ENCODE data around the gene CERS5.
A peak's percentile ranks its signal among the peaks of the same experiment; 100 is the strongest.

CERS5 gene, protein sequence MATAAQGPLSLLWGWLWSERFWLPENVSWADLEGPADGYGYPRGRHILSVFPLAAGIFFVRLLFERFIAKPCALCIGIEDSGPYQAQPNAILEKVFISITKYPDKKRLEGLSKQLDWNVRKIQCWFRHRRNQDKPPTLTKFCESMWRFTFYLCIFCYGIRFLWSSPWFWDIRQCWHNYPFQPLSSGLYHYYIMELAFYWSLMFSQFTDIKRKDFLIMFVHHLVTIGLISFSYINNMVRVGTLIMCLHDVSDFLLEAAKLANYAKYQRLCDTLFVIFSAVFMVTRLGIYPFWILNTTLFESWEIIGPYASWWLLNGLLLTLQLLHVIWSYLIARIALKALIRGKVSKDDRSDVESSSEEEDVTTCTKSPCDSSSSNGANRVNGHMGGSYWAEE

DNA sequence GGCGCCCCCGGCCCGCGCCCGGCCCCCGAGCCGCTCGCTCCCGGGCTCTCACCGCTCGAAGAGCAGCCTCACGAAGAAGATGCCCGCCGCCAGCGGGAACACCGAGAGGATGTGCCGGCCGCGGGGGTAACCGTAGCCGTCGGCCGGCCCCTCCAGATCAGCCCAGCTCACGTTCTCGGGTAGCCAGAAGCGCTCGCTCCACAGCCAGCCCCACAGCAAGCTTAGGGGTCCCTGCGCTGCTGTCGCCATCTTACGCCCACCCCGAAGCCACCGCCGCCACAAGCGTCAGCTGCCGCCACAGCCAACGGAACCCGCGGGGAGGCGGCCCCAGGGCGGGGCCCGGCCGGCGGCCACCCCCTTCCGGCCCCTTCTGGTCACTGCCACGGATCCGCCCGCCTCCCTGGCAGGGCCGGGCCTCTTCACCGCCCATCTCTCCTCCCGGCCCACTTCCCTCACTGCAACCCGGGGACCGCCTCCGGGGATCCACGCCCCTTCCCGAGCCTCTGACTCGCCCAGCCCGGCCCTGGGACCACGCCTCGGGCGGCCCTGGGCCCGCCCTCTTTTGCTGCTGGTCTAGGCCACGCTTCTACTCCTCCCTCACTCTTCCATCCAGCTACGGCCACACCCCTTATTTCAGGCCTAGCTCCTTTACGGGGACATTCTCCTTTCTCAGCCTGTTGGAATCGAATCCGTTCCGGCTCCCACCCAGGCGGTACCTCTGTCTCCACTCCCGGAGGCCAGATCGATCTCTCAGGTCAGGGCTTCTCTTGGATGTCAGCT is at the start of gene CERS5:
Gene CERS5 (minus strand): TSS at position 321 of the 780 bp plus-strand sequence. CDS start 72 bp downstream, at position 249.
- no peaks in the 10 kb centered on the region for H3K9me3 Mint-ChIP-seq
- H3K27me3 Mint-ChIP-seq, result no peaks in the 10 kb centered on the region
- H3K36me3 Mint-ChIP-seq (ENCODE audit: low read depth), result peaks cover 20% of the 10 kb centered on the region
- H3K27ac Mint-ChIP-seq, result peak within 1 kb of the TSS; percentile 97
- H3K4me1 Mint-ChIP-seq (ENCODE audit: low read depth), result peaks cover 30% of the 10 kb centered on the region
- peak; percentile 98 for DNase-seq
- H3K4me3 Mint-ChIP-seq, result peak within 1 kb of the TSS; percentile 87

DNA sequence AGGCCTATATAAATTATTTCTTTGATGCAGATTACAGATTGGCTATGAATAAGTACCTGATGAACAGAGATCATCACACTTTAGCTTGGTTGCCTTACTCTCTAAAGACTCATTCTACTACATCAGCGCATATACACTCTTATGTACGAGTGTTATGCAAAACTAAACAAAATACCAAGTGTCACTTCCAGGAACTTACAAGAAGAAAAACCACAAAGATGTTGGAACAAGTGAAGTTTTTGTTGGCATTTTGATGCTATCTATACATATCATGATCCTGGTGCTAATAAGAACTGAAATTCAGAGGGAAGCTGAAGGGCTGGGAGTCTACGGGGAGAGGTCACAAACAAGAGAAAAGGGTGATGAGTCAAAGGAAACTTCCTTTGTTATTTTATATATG is 47.9 kb upstream of the CERS5 start:
- Mint-ChIP-seq H3K9me3 (no peaks in the 10 kb centered on the region), H3K4me3 (no peak overlapping the region), H3K27me3 (no peaks in the 10 kb centered on the region), H3K36me3 (ENCODE audit: low read depth) (peaks cover 66% of the 10 kb centered on the region), H3K4me1 (ENCODE audit: low read depth) (peaks cover 70% of the 10 kb centered on the region), H3K27ac (peak overlapping the region; percentile 73)
- no peak for DNase-seq

GRCh38 chr12:50214018-50214417 is 46.8 kb upstream of the CERS5 start:
- Mint-ChIP-seq H3K36me3 (ENCODE audit: low read depth) (peaks cover 65% of the 10 kb centered on the region), H3K27me3 (no peaks in the 10 kb centered on the region), H3K9me3 (no peaks in the 10 kb centered on the region), H3K4me3 (no peak overlapping the region), H3K4me1 (ENCODE audit: low read depth) (peaks cover 63% of the 10 kb centered on the region), H3K27ac (peak overlapping the region; percentile 84)
- DNase-seq, result no peak

DNA sequence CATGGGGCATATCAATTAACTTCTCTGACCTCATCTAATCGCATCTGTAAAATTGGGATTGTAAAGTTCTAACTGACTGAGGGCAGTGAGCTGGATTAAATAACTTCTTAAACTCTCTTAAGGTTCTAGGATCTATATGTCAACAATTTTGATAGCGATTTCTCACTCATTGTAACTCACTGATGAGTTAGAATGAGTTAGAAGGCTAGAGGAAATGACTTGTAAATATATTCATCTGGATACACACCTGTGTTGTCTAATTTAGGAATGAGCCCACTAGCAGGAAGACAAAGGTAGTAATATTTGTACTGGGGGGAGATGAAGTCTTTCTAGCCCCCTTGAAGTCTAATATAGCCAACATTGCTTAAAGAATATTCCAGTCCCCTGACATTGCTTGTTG is 46.3 kb upstream of the CERS5 start:
- H3K27ac Mint-ChIP-seq, result peak overlapping the region; percentile 84
- no peaks in the 10 kb centered on the region for H3K27me3 Mint-ChIP-seq
- H3K36me3 Mint-ChIP-seq (ENCODE audit: low read depth), result peaks cover 61% of the 10 kb centered on the region
- peaks cover 59% of the 10 kb centered on the region for H3K4me1 Mint-ChIP-seq (ENCODE audit: low read depth)
- DNase-seq, result no peak
- no peaks in the 10 kb centered on the region for H3K9me3 Mint-ChIP-seq
- H3K4me3 Mint-ChIP-seq, result no peak overlapping the region

- H3K36me3 Mint-ChIP-seq (ENCODE audit: low read depth), result peaks cover 55% of the 10 kb centered on the region
- H3K4me1 Mint-ChIP-seq (ENCODE audit: low read depth), result peaks cover 49% of the 10 kb centered on the region
- H3K4me3 Mint-ChIP-seq, result peak overlapping the region; percentile 41
- DNase-seq, result no peak
- H3K27ac Mint-ChIP-seq, result peak overlapping the region; percentile 95
- H3K27me3 Mint-ChIP-seq, result no peaks in the 10 kb centered on the region
- no peaks in the 10 kb centered on the region for H3K9me3 Mint-ChIP-seq
Observed at GRCh38 chr12:50212071-50212467, 44.9 kb upstream of the CERS5 start.

DNA sequence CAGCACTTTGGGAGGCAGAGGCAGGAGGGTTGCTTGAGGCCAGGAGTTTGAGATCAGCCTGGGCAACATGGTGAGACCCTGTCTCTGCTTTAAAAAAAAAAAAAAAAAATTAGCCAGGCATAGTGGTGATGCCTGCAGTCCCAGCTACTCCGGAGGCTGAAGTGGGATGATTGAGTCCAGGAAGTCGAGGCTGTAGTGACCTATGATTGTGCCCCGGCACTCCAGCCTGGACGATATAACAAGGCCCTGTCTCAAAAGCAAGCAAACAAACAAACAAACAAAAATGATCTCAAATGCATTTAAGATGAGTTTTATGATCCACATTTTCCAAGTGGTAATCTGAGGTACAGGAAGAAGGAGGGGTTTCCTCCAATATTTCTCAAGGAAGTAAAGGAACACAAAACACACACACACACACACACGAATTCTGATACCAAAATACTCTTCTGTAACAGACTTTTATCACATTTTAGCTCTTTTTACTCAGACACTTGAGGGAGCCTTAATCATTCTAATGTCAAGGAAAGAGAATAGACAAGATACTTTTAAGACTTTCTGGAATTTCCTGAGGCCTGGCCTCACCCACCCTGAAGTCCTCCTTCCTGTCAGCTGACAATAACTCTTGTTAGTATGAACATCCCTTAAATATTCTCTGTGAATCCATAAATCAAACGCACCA is 44.4 kb upstream of the CERS5 start:
- Mint-ChIP-seq H3K9me3 (no peaks in the 10 kb centered on the region), H3K36me3 (ENCODE audit: low read depth) (peaks cover 55% of the 10 kb centered on the region), H3K4me1 (ENCODE audit: low read depth) (peaks cover 47% of the 10 kb centered on the region), H3K27me3 (no peaks in the 10 kb centered on the region), H3K27ac (peak overlapping the region; percentile 95), H3K4me3 (peak overlapping the region; percentile 41)
- DNase-seq, result no peak

- Mint-ChIP-seq H3K36me3 (ENCODE audit: low read depth) (peaks cover 66% of the 10 kb centered on the region), H3K27ac (no peak overlapping the region), H3K4me1 (ENCODE audit: low read depth) (peaks cover 18% of the 10 kb centered on the region), H3K9me3 (no peaks in the 10 kb centered on the region), H3K27me3 (no peaks in the 10 kb centered on the region), H3K4me3 (no peak overlapping the region)
- no peak for DNase-seq
Observed at GRCh38 chr12:50207424-50207823, 40.3 kb upstream of the CERS5 start.

DNA sequence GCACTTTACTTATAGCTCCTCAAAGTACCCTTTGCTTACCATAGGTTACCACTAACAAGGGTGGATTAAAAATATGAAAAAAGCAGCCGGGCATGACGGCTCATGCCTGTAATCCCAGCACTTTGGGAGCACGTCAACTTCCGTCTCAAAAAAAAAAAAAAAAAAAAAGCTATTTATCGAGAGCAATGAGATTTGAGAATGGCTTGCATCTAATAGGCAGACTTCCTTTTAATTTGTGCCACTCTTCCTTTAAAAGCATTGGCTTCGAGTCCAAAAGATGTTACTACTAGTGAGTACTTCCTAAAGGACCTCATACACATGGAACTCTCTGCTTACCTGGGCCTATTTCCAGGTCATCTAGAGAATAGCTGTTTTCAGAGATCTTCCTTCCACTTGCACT is 38.5 kb upstream of the CERS5 start:
- DNase-seq, result no peak
- H3K36me3 Mint-ChIP-seq (ENCODE audit: low read depth), result peaks cover 72% of the 10 kb centered on the region
- no peaks in the 10 kb centered on the region for H3K27me3 Mint-ChIP-seq
- no peaks in the 10 kb centered on the region for H3K9me3 Mint-ChIP-seq
- H3K4me1 Mint-ChIP-seq (ENCODE audit: low read depth), result peaks cover 4% of the 10 kb centered on the region
- H3K27ac Mint-ChIP-seq, result no peak overlapping the region
- no peak overlapping the region for H3K4me3 Mint-ChIP-seq

DNA sequence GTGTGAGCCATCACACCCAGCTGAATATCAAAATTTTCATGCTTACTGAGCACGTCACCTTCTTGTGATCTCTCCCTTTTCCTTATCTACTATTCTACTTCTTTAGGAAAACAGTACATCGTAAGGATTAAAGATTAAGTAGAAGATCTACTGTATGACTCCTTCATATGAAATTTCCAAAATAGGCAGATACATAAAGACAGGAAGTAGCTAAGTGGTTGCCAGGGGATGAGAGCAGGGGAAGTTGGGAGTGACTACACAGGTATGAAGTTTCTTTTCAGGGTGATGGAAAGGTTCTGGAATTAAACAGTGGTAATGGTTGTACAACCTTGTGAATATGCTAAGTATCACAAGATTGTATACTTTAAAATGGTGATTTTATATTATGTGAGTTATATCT is 36.5 kb upstream of the CERS5 start:
- DNase-seq, result no peak
- Mint-ChIP-seq H3K36me3 (ENCODE audit: low read depth) (peaks cover 78% of the 10 kb centered on the region), H3K4me1 (ENCODE audit: low read depth) (no peaks in the 10 kb centered on the region)

GRCh38 chr12:50201987-50202521 is 34.9 kb upstream of the CERS5 start:
- H3K9me3 Mint-ChIP-seq, result no peaks in the 10 kb centered on the region
- H3K27me3 Mint-ChIP-seq, result no peaks in the 10 kb centered on the region
- no peak overlapping the region for H3K4me3 Mint-ChIP-seq
- H3K27ac Mint-ChIP-seq, result no peak overlapping the region
- no peak for DNase-seq
- peaks cover 85% of the 10 kb centered on the region for H3K36me3 Mint-ChIP-seq (ENCODE audit: low read depth)
- H3K4me1 Mint-ChIP-seq (ENCODE audit: low read depth), result no peaks in the 10 kb centered on the region

More for the DNA sequence above, 36.5 kb upstream of the CERS5 start:
- H3K9me3 Mint-ChIP-seq, result no peaks in the 10 kb centered on the region
- H3K27ac Mint-ChIP-seq, result no peak overlapping the region
- no peak overlapping the region for H3K4me3 Mint-ChIP-seq
- no peaks in the 10 kb centered on the region for H3K27me3 Mint-ChIP-seq

DNA sequence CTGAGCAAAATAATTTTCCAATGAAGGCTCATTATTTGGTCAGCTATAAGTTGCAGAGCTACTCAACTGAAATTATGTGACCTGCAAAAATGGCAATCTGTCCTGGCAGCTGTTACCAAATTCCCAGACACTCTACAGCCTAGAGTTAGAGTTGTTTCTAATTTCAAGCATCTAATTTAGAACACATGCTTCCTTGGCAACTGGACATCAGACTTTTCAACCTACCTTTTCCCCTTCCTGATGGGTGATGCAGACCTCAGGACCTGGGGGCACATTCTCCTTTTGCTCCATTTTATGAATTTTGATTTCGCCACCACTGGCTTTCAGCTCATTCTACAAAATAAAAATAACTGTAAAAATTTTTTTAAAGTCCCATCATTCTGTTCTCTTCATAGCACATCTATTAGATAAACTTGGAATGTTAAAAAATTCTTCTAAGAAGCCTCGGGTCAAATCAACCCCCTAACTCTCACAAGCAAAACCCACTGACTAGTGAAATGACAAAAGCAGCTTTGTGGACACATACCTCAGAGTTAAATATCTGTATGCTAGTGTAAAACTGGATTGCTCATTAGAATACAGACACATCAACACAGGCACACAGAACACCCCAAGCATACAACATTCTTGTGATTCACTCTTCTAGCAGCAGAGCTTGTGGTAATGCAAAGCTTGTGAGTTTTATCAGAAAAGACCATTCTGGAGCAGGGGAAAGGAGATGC is 33.5 kb upstream of the CERS5 start:
- H3K27me3 Mint-ChIP-seq, result no peaks in the 10 kb centered on the region
- no peaks in the 10 kb centered on the region for H3K9me3 Mint-ChIP-seq
- no peak overlapping the region for H3K27ac Mint-ChIP-seq
- DNase-seq, result no peak
- no peaks in the 10 kb centered on the region for H3K4me1 Mint-ChIP-seq (ENCODE audit: low read depth)
- H3K36me3 Mint-ChIP-seq (ENCODE audit: low read depth), result peaks cover 92% of the 10 kb centered on the region
- H3K4me3 Mint-ChIP-seq, result no peak overlapping the region

DNA sequence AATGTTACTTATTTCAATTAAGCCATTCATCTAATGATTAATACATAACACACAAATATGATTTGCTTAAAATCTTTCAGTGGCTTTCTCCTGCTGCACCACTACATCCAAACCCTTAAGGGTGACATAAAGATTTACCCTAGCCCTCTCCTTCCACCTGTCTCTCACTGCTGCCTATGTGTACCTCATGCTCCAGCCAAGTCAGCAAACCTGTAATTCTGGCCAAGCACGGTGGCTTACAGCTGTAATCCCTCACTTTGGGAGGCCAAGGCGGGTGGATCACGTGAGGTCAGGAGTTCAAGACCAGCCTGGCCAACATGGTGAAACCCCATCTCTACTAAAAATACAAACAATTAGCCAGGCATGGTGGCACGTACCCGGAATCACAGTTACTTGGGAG is 31.7 kb upstream of the CERS5 start:
- H3K4me1 Mint-ChIP-seq (ENCODE audit: low read depth), result no peaks in the 10 kb centered on the region
- peaks cover 87% of the 10 kb centered on the region for H3K36me3 Mint-ChIP-seq (ENCODE audit: low read depth)
- no peak overlapping the region for H3K4me3 Mint-ChIP-seq
- no peak overlapping the region for H3K27ac Mint-ChIP-seq
- no peak for DNase-seq
- H3K27me3 Mint-ChIP-seq, result no peaks in the 10 kb centered on the region
- no peaks in the 10 kb centered on the region for H3K9me3 Mint-ChIP-seq

DNA sequence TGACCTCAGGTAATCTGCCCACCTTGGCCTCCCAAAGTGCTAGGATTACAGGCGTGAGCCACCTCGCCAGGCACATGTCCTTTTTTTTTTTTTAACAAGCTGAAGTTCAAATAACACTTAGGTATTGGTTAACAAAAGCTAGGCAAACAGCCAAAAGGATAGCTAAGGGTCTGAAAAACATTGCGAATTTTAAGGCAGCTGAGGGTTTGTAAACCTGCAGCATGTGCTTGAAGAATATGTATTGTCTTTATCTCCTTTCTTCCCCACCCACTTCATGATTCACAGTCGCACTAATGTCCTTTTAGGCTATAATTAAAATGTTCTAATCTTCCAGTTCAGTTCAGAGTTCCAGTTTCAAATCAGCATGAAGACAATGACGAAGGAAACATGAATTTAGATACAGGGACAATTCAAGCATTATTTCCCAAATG is 30.1 kb upstream of the CERS5 start:
- no peak for DNase-seq
- no peaks in the 10 kb centered on the region for H3K9me3 Mint-ChIP-seq
- no peaks in the 10 kb centered on the region for H3K4me1 Mint-ChIP-seq (ENCODE audit: low read depth)
- H3K27ac Mint-ChIP-seq, result no peak overlapping the region
- H3K27me3 Mint-ChIP-seq, result no peaks in the 10 kb centered on the region
- peaks cover 82% of the 10 kb centered on the region for H3K36me3 Mint-ChIP-seq (ENCODE audit: low read depth)
- no peak overlapping the region for H3K4me3 Mint-ChIP-seq

- H3K36me3 Mint-ChIP-seq (ENCODE audit: low read depth), result peaks cover 83% of the 10 kb centered on the region
- no peak overlapping the region for H3K27ac Mint-ChIP-seq
- H3K27me3 Mint-ChIP-seq, result no peaks in the 10 kb centered on the region
- H3K4me3 Mint-ChIP-seq, result no peak overlapping the region
- H3K4me1 Mint-ChIP-seq (ENCODE audit: low read depth), result no peaks in the 10 kb centered on the region
- H3K9me3 Mint-ChIP-seq, result no peaks in the 10 kb centered on the region
- no peak for DNase-seq
Observed at GRCh38 chr12:50196537-50196936, 29.4 kb upstream of the CERS5 start.
